ENCODE measurements around the gene MGA. TPM values are rescaled to one million over a fixed set of nuclear protein-coding genes. Genes with fewer than 3 reads are reported as not detected.

The MGA gene
- total and polyA plus RNA-seq, 2 experiments from 2014 or later = 23.2 to 48.8 TPM

DNA sequence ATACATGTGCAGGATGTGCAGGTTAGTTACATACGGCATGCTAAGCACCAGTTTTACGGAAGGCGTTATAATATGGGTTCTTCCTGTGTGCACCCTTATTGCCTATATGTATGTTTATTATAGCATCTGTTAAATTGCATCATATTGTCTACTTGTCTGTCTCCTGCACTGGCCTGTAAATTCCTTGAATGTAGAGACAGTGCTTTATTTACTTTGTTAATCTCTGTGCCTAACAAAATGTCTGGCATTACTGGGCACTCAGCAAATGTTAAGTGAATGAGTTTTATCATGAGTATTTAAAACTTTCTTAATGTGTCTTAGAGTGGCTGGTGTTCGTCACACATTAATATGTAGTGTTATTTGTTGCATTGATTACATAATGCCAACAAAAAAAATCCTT lies 23.8 kb downstream of the MGA start:
- no peak for TF ChIP-seq CTCF (IDR thresholded peaks at IDR 0.05; ENCODE audit: low read depth, low read length)
- Histone ChIP-seq H3K4me3 (no peak overlapping the region), H3K27ac (no peak overlapping the region), H3K9me3 (ENCODE audit: low read depth) (no peaks in the 10 kb centered on the region), H3K27me3 (no peaks in the 10 kb centered on the region), H3K4me1 (ENCODE audit: low read depth) (no peaks in the 10 kb centered on the region), H3K36me3 (no peaks in the 10 kb centered on the region)
- DNase-seq (ENCODE audit: low read depth in 1 of 2, low spot score in 1 of 2) = no peak

DNA sequence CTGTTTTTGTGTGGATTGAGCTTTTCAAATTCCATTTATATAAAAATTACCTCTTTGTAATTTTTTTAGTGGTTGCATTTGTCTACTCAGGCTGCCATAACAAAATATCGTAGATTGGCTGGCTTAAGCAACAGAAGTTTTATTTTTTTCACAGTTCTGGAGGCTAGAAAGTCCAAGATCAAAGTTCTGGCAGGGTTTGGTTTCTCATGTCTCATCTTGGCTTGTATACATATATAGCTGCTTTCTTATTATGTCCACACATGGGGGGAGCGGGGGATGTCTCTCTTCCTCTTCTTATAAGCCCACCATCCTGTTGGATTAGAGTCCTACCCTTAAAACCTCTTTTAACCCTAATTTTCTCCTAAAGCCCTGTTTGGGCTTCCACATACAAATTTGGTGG lies 28.5 kb downstream of the MGA start:
- no peak overlapping the region for H3K4me3 ChIP-seq

DNA sequence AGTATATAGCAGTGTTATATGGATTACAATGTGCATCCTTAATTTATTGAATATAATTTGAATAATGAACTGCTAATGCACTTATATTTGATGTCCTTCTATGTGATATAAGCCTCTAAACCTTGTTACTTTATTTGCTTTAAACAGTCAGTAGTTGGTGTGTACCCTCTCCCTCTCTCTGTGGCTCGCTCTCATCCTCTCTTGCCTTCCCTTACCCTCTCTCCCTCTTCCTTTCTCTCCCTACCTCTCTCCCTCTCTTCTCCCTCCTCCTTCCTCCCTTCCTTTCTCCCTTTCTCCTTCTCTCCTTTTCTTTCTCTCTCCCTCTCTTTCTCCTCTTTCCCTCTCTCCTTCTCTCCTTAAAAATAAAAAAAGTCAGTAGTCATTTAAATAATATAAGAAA lies 28.9 kb downstream of the MGA start:
- no peaks in the 10 kb centered on the region for H3K36me3 ChIP-seq

More for the DNA sequence above, 28.5 kb downstream of the MGA start:
- DNase-seq (ENCODE audit: low read depth in 1 of 2, low spot score in 1 of 2) = no peak
- Histone ChIP-seq H3K36me3 (no peaks in the 10 kb centered on the region), H3K9me3 (ENCODE audit: low read depth) (no peaks in the 10 kb centered on the region), H3K27me3 (no peaks in the 10 kb centered on the region), H3K4me1 (ENCODE audit: low read depth) (peaks cover 10% of the 10 kb centered on the region), H3K27ac (no peak overlapping the region)
- TF ChIP-seq CTCF (IDR thresholded peaks at IDR 0.05; ENCODE audit: low read depth, low read length) = no peak

DNA sequence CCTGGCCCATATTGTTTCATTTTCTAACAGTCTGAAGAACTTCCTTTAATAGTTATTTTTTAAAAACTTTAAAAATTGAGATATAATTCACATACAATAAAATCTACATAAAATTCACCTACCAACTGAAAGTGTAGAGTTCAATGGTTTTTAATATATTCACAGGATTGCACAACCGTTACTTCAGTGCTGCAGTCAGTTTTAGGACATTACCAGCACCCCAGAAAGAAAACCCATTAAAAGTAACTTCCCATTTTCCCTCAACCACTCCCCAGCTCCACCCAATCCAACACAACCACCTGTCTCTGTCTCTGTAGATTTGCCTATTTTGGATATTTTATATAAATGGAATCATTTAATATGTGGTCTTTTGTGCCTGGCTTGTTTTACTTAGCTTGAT lies 29.6 kb downstream of the MGA start:
- H3K27ac ChIP-seq = no peak overlapping the region
- H3K4me1 ChIP-seq (ENCODE audit: low read depth) = peaks cover 10% of the 10 kb centered on the region
- peak in 1 of 2 donors; percentile 15 for DNase-seq (ENCODE audit: low read depth in 1 of 2, low spot score in 1 of 2)
- no peaks in the 10 kb centered on the region for H3K9me3 ChIP-seq (ENCODE audit: low read depth)
- no peak for TF ChIP-seq CTCF (IDR thresholded peaks at IDR 0.05; ENCODE audit: low read depth, low read length)
- H3K27me3 ChIP-seq = no peaks in the 10 kb centered on the region
- H3K36me3 ChIP-seq = no peaks in the 10 kb centered on the region
- H3K4me3 ChIP-seq = no peak overlapping the region

More for the DNA sequence above, 28.9 kb downstream of the MGA start:
- no peaks in the 10 kb centered on the region for H3K27me3 ChIP-seq
- H3K9me3 ChIP-seq (ENCODE audit: low read depth) = no peaks in the 10 kb centered on the region
- no peak overlapping the region for H3K4me3 ChIP-seq
- TF ChIP-seq CTCF (IDR thresholded peaks at IDR 0.05; ENCODE audit: low read depth, low read length) = no peak
- no peak overlapping the region for H3K27ac ChIP-seq
- DNase-seq (ENCODE audit: low read depth in 1 of 2, low spot score in 1 of 2) = no peak
- peaks cover 10% of the 10 kb centered on the region for H3K4me1 ChIP-seq (ENCODE audit: low read depth)

GRCh38 chr15:41690636-41691035 lies 30.4 kb downstream of the MGA start:
- H3K27ac ChIP-seq = no peak overlapping the region
- H3K36me3 ChIP-seq = no peaks in the 10 kb centered on the region
- TF ChIP-seq CTCF (IDR thresholded peaks at IDR 0.05; ENCODE audit: low read depth, low read length) = no peak
- no peaks in the 10 kb centered on the region for H3K27me3 ChIP-seq
- no peak for DNase-seq (ENCODE audit: low read depth in 1 of 2, low spot score in 1 of 2)
- no peaks in the 10 kb centered on the region for H3K9me3 ChIP-seq (ENCODE audit: low read depth)
- no peak overlapping the region for H3K4me3 ChIP-seq
- H3K4me1 ChIP-seq (ENCODE audit: low read depth) = peaks cover 10% of the 10 kb centered on the region

GRCh38 chr15:41691471-41691870 lies 31.3 kb downstream of the MGA start:
- Histone ChIP-seq H3K9me3 (ENCODE audit: low read depth) (no peaks in the 10 kb centered on the region), H3K27me3 (no peaks in the 10 kb centered on the region), H3K36me3 (no peaks in the 10 kb centered on the region), H3K4me1 (ENCODE audit: low read depth) (peaks cover 14% of the 10 kb centered on the region), H3K27ac (peak overlapping the region; percentile 7), H3K4me3 (no peak overlapping the region)
- no peak for TF ChIP-seq CTCF (IDR thresholded peaks at IDR 0.05; ENCODE audit: low read depth, low read length)
- DNase-seq (ENCODE audit: low read depth in 1 of 2, low spot score in 1 of 2) = peak in 1 of 2 donors; percentile 26

All from cardiac muscle cell (in vitro differentiated cells and primary cell).